ENCODE measurements around the gene INS. TPM values are rescaled to one million over a fixed set of nuclear protein-coding genes. Genes with fewer than 3 reads are reported as not detected.

INS gene
- total RNA-seq, 4 donors from 2014 or later: not detected

GRCh38 chr11:2187280-2187707, 26.3 kb upstream of the INS start:
- intact Hi-C loops (cut with DNase I): no loop called here
- 90% methylated on average over 7 of the region's 7 CpGs for WGBS
- H3K4me3 ChIP-seq: no peak overlapping the region
- H3K27me3 ChIP-seq: peaks cover 0 to 85% (median 3%) of the 10 kb centered on the region in 4 donors
- no peaks in the 10 kb centered on the region for H3K9me3 ChIP-seq
- no peaks in the 10 kb centered on the region for H3K4me1 ChIP-seq
- TF ChIP-seq CTCF (IDR thresholded peaks at IDR 0.05): no peak
- no peak for TF ChIP-seq POLR2AphosphoS5 (IDR thresholded peaks at IDR 0.05)
- TF ChIP-seq EP300 (IDR thresholded peaks at IDR 0.05): no peak
- no peak for TF ChIP-seq POLR2A (IDR thresholded peaks at IDR 0.05; ENCODE audit: low read depth)
- no peak overlapping the region for H3K27ac ChIP-seq (replicated peaks in 1 of 4)
- no peak for DNase-seq (ENCODE audit: extremely low spot score)
- no peaks in the 10 kb centered on the region for H3K36me3 ChIP-seq

DNA sequence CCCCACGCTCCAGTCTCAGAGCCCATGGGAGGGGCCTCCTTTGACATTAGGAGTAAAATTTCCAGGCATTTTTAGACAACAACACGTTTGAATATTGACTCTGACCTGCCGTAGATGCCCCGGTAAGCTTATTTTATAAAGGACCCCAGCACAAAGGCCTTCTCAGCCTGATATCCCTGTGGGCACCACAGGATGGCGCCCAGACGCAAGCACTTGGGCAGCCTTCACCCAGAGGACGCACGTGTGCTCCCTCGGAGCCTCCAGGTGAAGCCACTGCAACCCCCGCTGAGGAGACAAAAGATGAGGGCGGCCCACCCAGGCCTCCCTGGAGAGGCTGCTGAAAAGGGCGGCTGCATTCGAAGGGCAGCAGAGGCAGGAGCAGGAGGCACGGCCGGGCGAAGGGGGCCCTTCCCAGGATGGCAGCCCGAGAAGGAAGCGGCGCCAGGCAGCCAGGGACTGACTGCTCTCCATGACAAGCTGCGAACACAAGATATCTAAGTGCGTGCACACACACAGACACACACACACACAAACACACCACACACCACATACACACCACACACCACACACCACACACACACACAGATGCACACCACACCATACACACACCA, 25.8 kb upstream of the INS start:
- Histone ChIP-seq H3K9me3 (no peaks in the 10 kb centered on the region), H3K4me3 (no peak overlapping the region), H3K36me3 (no peaks in the 10 kb centered on the region), H3K27ac (replicated peaks in 1 of 4) (no peak overlapping the region), H3K27me3 (peaks cover 0 to 85% (median 3%) of the 10 kb centered on the region in 4 donors), H3K4me1 (no peaks in the 10 kb centered on the region)
- TF ChIP-seq POLR2A (IDR thresholded peaks at IDR 0.05; ENCODE audit: low read depth): no peak
- TF ChIP-seq CTCF (IDR thresholded peaks at IDR 0.05): peak in 1 of 3 experiments; percentile 39
- intact Hi-C loops (cut with DNase I): no loop called here
- WGBS: 48% methylated on average over 20 of the region's 21 CpGs
- DNase-seq (ENCODE audit: extremely low spot score): no peak

DNA sequence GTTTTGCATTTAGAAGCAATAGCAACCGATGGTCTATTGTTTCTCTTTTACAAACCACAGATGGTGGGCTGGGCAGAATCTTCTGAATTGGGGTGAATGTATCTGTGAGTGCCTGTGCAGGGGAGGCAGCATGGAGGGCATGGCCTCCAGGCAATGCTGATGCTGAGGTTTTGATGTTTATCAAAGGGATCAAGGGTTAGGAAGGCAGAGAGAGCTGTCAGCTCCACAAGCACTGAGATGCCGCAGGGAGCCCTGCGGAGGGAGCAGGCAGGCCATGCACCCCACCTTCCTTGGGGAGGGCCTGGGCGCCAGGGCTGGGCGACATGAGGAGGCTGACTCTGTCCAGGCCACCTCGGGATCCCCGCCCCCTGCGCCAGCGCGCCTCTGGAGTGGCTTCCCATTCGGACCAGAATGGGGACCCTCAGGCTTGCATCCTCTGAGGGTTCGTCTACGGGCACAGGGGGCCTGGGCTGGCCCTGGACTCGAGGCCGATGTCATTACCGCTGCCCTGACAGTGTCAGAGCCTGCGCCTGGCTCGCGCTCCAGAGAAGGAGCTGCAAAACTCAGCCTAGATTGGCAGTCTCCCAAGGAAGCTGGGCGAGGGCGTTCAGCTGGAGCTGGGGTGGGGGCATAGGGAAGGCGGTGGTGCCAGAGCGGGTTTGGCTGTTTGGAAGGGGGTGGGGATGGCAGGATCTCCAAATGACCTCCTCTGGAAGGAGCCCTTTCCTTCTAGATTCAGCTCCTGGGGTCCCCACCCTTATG, 24.5 kb upstream of the INS start:
- TF ChIP-seq CTCF (IDR thresholded peaks at IDR 0.05): no peak
- no peak for TF ChIP-seq EP300 (IDR thresholded peaks at IDR 0.05)
- TF ChIP-seq POLR2A (IDR thresholded peaks at IDR 0.05; ENCODE audit: low read depth): no peak
- no peaks in the 10 kb centered on the region for H3K9me3 ChIP-seq
- no peak overlapping the region for H3K27ac ChIP-seq (replicated peaks in 1 of 4)
- no peaks in the 10 kb centered on the region for H3K36me3 ChIP-seq
- H3K27me3 ChIP-seq: peaks cover 0 to 85% (median 3%) of the 10 kb centered on the region in 4 donors
- WGBS: 53% methylated on average over 19 of the region's 23 CpGs
- intact Hi-C loops (cut with DNase I): no loop called here
- H3K4me3 ChIP-seq: no peak overlapping the region
- no peak for DNase-seq (ENCODE audit: extremely low spot score)
- H3K4me1 ChIP-seq: no peaks in the 10 kb centered on the region

DNA sequence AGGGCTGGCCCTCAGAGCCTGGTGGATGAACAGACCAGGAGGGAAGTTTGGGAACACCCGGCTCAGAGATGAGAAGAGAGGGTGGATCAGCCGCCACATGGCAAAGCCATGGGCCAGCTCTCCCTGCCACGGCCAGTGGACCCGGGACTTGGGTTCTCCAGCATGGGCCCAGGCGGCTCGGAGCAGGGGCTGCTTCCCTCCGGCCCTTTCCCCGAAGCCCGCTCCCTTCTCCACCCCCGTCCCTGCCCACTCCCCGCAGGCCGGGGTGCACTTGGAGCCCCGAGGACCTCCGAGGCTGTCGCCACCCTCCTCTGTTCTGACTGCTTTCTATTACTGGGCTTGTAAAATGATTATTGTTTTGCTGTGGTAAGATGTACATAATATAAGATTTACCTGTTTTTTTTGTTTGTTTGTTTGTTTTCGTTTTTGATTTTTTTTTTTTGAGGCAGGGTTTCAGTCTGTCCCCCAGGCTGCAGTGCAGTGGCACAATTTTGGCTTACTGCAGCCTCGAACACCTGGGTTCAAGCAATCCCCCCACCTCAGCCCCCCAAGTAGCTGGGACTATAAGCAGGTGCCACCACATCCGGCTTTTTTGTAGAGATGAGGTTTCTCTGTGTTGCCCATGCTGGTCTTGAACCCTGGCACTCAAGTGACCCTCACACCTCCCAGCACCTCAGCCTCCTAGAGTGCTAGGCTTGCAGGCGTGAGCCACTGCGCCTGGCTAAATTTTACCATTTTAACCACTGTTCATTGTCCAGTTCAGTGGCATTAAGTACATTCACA, 21.9 kb upstream of the INS start:
- Histone ChIP-seq H3K27me3 (peaks cover 0 to 84% (median 3%) of the 10 kb centered on the region in 4 donors), H3K4me3 (no peak overlapping the region), H3K36me3 (no peaks in the 10 kb centered on the region), H3K9me3 (no peaks in the 10 kb centered on the region), H3K27ac (replicated peaks in 1 of 4) (no peak overlapping the region), H3K4me1 (no peaks in the 10 kb centered on the region)
- DNase-seq (ENCODE audit: extremely low spot score): no peak
- 77% methylated on average over 17 of the region's 20 CpGs for WGBS
- intact Hi-C loops (cut with DNase I): no loop called here
- TF ChIP-seq POLR2AphosphoS5 (IDR thresholded peaks at IDR 0.05): no peak
- no peak for TF ChIP-seq EP300 (IDR thresholded peaks at IDR 0.05)
- TF ChIP-seq POLR2A (IDR thresholded peaks at IDR 0.05; ENCODE audit: low read depth): no peak
- no peak for TF ChIP-seq CTCF (IDR thresholded peaks at IDR 0.05)

Measured in esophagus muscularis mucosa (tissue), 4 donors.